Motor neuron (in vitro differentiated cells): ENCODE data around the gene UFC1. TPM values are rescaled to one million over a fixed set of nuclear protein-coding genes. Genes with fewer than 3 reads are reported as not detected.

Experiments used
- ATAC-seq, 8 experiments: fragments of 200-7000 bp; cut with Tn5 transposase; replicated peaks in 6 of 8; 2 replicates each; pipeline ENCODE4 v1.8.0; 2021; ENCODE audit warnings: mild to moderate bottlenecking in 8 of 8, moderate library complexity in 8 of 8
- H3K27ac ChIP-seq, 2 donors: fragments of 250-450 bp; sonication (Bioruptor Pico); 2 replicates each; pipeline ENCODE4 v1.9.0; 2021; ENCODE audit warnings: antibody characterized with exemption in 2 of 2, mild to moderate bottlenecking in 2 of 2, moderate library complexity in 1 of 2
- H3K4me1 ChIP-seq, 2 donors: fragments of 250-450 bp; sonication (Bioruptor Pico); replicated peaks in 1 of 2; 2 replicates each; pipeline ENCODE4 v1.6.1; 2021; ENCODE audit warnings: antibody characterized with exemption in 2 of 2, mild to moderate bottlenecking in 2 of 2, moderate library complexity in 1 of 2
- H3K4me3 ChIP-seq, 5 donors: fragments of 250-450 bp; sonication (Bioruptor Pico); 2 replicates each; pipeline ENCODE4 v1.9.0; 2021; ENCODE audit warnings: antibody characterized with exemption in 5 of 5, mild to moderate bottlenecking in 5 of 5, moderate library complexity in 4 of 5
- WGBS, 10 experiments: fragments of 450-650 bp; shearing (Covaris generic); methylation state at CpG; one replicate each; pipeline ENCODE4 v1.0.0; 2022; 5-methylcytosine and 5-hydroxymethylcytosine counted together
- in situ Hi-C, 9 experiments: fragments of 400-800 bp; cut with MboI; loops; one replicate each; pipeline ENCODE4 v1.15.0; 2021; ENCODE audit warnings: low sequenced_read_pairs in 9 of 9, low pct_unique_long_range_greater_than_20kb in 2 of 9; ENCODE audit not compliant: unreplicated experiment in 9 of 9
- total RNA-seq, 8 experiments: library from RNA; unstranded; fragments of 300-600 nt; gene quantifications; 2 replicates each; pipeline versions ENCODE4 v1.2.3 to v1.2.4, GENCODE V29; 2022

The UFC1 gene
- total RNA-seq, 8 experiments from 2014 or later, result 49.7 to 124 (median 91.4) TPM

DNA sequence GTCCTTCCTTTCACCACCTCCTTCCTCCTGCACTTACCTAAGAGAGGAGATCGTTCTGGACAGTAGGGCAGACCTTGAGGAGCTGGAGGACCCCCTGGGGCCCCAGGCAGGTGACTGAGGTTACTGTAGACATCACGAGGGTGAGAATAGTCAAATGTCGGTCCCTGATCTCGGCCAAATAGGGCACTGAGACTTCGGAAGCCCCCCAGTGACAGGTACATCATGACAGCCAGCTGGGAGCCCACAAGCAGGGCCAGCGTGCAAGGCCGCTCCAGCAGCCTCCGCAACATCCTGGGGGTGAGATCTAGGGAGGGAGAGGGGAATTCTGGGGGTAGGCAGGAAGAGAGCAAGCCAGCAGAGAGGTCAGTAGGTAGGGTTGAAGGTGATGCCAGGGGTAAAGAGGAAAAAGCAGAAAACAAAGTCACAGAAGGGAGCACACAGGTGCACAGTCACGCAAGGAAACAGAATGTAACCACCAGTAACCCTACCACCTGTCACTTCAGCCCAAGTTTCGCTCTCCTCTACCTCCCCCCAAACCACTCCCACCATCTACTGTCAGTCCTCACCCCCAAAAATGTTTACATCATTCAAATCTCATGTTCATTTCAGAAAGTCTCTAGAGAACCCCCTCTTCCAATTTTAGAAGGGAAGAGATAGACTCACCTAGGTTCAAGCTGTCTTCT, 22.1 kb downstream of the UFC1 start:
- WGBS, 10 experiments, result 85 to 94% (median 87%) methylated on average over 5 to 9 of the region's 10 CpGs; no CpG with 5 or more reads in 6 of the 10 experiments
- H3K4me3 ChIP-seq, result peak overlapping the region in 4 of 5 donors; percentile 59 to 86 (median 70)
- in situ Hi-C loops, result no loop called here
- H3K4me1 ChIP-seq, result peaks cover 12 to 13% of the 10 kb centered on the region in 2 donors
- no peak for ATAC-seq
- no peak overlapping the region for H3K27ac ChIP-seq

DNA sequence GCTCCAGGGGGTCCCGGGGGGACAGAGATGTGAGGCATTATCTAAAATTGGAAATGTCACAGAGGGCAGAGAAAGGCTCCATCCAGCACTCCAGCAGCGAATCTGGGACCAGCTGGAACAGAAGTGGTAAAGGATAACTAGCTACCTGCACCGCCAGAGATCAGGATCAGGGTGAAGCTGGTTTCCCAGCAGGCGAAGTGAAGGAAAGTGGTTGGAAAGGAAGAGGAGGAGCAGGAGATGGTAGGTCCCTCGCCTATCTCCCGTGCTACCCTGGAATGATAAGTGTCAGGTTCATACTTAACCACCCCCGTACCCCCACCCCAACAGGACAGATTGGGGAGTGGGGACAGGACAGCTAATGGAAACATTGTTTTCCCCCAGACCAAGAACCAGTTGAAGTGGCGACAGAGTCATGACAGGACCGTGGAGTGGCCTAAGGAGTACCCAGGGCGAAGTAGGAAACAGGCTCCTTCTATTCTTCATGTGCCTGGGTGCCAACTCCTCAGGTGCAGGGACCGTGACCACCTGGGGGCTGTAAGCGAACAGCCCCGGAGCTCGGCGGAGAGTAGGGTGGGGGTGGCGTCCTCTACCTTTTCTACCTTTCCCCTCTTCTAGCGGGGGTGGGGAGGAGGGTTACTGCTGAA, 22.8 kb downstream of the UFC1 start:
- Histone ChIP-seq H3K4me1 (peaks cover 12 to 13% of the 10 kb centered on the region in 2 donors), H3K4me3 (peak overlapping the region; percentile 59 to 87 (median 72)), H3K27ac (peak overlapping the region; percentile 73 to 84)
- peak in 3 of 8 experiments; percentile 3 to 6 (median 5) for ATAC-seq
- 24 to 100% (median 33%) methylated on average over 1 to 8 of the region's 17 CpGs; no CpG with 5 or more reads in 4 of the 10 experiments for WGBS, 10 experiments
- in situ Hi-C loops, result no loop called here

DNA sequence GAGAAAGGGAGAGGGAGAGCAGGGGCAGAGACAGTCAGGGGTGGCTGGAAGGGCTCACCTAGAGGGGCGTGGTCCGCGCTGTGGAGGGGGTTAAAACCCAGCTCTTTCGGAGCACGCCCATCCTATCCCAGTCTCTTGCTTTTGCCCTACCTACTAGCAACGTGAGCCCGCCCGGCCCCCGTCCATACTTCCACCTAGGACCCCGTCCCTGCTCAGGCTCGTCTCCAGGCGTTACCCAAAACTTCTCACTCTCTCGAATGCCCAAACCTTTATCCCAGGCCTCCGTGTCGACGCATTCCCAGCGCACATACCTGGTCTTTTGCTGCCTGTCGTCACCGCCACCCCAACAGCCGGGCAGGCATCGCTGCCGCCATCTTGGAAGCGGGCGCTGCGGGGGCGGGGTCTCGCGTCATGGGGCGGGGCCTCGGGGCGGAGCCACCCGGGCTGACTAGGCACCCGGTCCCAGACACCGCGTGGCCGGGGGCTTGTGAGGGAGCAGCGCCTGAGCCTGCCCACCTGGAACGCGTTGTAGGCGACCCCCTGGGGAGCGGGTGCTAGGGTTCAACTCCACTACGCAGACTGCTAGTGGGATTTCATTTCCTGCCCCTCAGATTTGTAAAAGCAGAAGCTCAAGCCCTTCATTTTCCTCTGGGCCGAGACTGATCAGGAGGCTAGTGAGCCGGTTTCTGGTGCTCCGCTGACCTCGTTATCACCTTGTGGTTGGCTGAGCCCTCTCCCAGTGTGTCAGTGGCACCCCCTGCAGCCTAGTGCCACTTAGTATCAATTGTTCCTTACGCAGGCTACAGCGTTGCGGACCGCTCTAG, 23.5 kb downstream of the UFC1 start, which contains the start of gene B4GALT3:
TSS of gene B4GALT3 (minus strand) at position 396 of the 824 bp plus-strand sequence. CDS start 1,447 bp downstream, outside the sequence.
- in situ Hi-C loops, result no loop called here
- WGBS, 10 experiments, result 11 to 100% (median 21%) methylated on average over 4 to 21 of the region's 50 CpGs; no CpG with 5 or more reads in 3 of the 10 experiments
- H3K4me1 ChIP-seq, result peaks cover 12 to 13% of the 10 kb centered on the region in 2 donors
- peak; percentile 78 to 97 (median 97) for ATAC-seq
- peak within 1 kb of the TSS; percentile 73 to 84 for H3K27ac ChIP-seq
- H3K4me3 ChIP-seq, result peak within 1 kb of the TSS; percentile 59 to 87 (median 72)

DNA sequence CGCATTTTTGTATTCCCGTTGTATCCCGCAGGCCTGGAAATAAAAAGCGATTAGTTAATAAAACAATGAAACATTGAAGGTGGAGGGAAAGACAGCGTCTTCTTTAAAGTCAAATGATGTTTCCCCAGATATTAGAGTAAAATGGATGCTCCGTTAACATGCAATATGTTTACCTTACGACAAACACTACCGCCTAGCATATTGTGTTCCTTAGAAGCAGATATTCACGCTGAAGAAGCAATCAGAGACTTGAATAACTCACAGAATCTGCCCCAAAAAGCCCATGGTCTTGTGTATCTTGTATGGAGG, 24.1 kb downstream of the UFC1 start:
- no peak for ATAC-seq
- WGBS, 10 experiments, result 59 to 84% (median 71%) methylated on average over 2 to 9 of the region's 9 CpGs
- in situ Hi-C loops, result no loop called here
- peaks cover 12 to 13% of the 10 kb centered on the region in 2 donors for H3K4me1 ChIP-seq
- H3K27ac ChIP-seq, result peak overlapping the region; percentile 73 to 84
- H3K4me3 ChIP-seq, result peak overlapping the region; percentile 59 to 87 (median 72)

DNA sequence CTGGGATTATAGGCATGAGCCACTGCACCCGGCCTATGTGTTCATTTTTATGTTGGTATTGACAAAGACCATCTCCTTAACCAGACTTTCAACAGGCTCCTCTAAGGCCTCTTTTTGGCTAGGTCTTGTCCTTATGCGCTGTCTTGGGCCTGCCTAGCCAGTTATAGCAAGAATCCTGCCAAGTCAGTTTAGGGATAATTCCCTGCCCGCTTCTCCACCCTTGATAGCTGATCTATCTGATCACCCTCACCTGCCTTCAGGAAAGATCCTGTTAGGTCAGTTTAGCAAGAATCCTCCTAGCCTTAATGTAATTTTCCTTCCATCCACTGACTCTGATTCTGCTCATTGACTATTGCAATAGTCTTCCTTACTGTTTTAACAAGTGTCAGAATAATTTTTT, 25.9 kb downstream of the UFC1 start:
- Histone ChIP-seq H3K27ac (no peak overlapping the region), H3K4me1 (peaks cover 12 to 13% of the 10 kb centered on the region in 2 donors), H3K4me3 (no peak overlapping the region)
- WGBS, 10 experiments, result 70 to 100% (median 95%) methylated on average over 1 to 3 of the region's 3 CpGs; no CpG with 5 or more reads in 2 of the 10 experiments
- in situ Hi-C loops, result no loop called here
- ATAC-seq, result no peak

DNA sequence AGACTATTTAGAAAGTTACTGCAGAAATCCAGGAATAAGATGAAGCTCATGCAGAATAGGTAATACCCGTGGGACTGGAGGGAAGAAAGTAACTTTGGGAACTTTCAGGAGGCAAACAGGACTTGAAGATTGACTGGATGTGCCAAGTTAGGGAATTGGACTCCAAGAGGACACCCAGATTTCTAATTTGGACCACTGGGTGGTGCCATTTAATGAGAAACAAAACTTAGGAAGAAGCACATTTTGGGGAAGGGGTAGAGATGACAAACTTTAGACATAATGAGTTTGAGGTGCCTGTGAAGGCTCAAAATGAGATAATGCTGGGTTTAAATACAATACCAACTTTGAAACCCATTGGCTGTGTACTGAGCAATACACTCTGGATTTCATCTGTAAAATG, 26.9 kb downstream of the UFC1 start:
- Histone ChIP-seq H3K4me1 (peaks cover 12 to 13% of the 10 kb centered on the region in 2 donors), H3K4me3 (no peak overlapping the region), H3K27ac (no peak overlapping the region)
- in situ Hi-C loops, result no loop called here
- no peak for ATAC-seq
- WGBS, 10 experiments, result 0 to 60% (median 38%) methylated on average over 1 of the region's 1 CpG; no CpG with 5 or more reads in 3 of the 10 experiments

DNA sequence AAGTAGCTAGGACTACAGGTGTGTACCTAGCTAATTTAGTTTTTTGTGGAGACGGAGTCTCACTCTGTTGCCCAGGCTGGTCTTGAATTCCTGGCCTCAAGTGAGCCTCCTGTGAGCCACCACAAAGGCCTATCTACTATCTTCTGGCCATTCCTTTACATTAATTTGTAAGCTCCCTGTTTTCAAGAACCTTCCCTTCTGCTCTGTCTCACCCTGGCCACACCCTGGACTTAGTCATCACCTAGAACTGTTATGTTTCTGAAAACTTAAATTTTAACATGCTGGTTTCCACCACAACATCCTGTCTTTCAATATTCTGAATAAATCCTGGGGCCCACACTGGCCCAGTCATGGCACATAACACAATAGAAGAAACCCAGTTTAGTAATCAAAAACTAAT, 28.4 kb downstream of the UFC1 start:
- 17 to 100% (median 85%) methylated on average over 1 of the region's 1 CpG; no CpG with 5 or more reads in 2 of the 10 experiments for WGBS, 10 experiments
- no peak overlapping the region for H3K4me3 ChIP-seq
- in situ Hi-C loops, result no loop called here
- no peak overlapping the region for H3K27ac ChIP-seq
- H3K4me1 ChIP-seq, result peaks cover 7% of the 10 kb centered on the region in 2 donors
- peak in 2 of 8 experiments; percentile 22 to 60 for ATAC-seq

DNA sequence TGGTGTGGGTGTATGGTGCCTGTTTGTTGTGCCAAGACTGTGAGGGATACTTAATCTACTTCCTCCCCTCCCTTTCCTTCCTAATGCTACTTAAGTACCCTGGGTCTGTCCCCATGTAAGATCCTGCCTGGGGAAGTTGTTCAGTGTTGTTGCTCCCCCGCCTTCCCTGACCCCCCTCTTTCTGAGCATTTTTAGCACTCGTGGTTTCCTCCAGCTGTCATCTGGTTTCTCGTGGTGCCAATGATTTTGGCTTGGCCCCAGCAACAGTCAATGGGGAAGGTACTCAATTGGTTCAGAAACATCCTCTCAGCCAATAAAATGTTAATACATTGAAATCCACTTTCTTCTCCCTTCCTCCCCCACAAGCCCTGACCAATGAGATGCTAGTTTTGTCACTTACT, 31.5 kb downstream of the UFC1 start:
- no peaks in the 10 kb centered on the region for H3K4me1 ChIP-seq
- WGBS, 10 experiments, result 7 to 43% (median 38%) methylated on average over 1 to 3 of the region's 3 CpGs; no CpG with 5 or more reads in 3 of the 10 experiments
- H3K4me3 ChIP-seq, result no peak overlapping the region
- H3K27ac ChIP-seq, result no peak overlapping the region
- peak in 3 of 8 experiments; percentile 33 to 44 (median 35) for ATAC-seq
- in situ Hi-C loops, result no loop called here

DNA sequence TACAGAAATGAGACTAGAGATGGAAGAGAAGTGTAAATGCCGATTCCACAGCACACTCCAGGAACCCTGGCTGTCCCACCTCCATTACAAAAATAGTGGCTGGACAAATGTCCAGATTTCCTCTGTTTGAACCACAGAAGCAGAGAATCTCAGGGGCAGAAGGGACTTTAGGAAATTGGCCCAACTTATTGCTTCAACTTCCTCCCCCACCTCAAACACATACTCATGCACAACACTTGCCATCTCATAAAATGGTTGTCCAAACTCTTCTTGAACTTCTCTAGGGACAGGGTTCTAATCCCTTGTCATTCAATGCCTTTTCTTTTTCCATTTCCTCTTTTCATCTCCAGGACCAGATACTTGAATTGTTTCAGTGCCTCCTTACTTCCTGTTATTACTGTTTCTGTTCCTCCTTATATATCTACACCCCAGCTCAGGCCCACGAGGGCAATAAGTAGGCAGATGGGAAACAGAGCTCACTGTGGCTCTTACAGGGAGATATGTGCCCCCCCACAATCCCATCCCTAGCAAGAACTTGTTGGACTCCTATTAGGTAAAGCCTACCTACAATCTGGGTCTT, 32.0 kb downstream of the UFC1 start:
- WGBS, 10 experiments, result 11 to 71% (median 40%) methylated on average over 1 to 2 of the region's 2 CpGs; no CpG with 5 or more reads in 1 of the 10 experiments
- Histone ChIP-seq H3K4me3 (no peak overlapping the region), H3K27ac (no peak overlapping the region), H3K4me1 (no peaks in the 10 kb centered on the region)
- ATAC-seq, result peak in 1 of 8 experiments; percentile 0
- in situ Hi-C loops, result no loop called here

DNA sequence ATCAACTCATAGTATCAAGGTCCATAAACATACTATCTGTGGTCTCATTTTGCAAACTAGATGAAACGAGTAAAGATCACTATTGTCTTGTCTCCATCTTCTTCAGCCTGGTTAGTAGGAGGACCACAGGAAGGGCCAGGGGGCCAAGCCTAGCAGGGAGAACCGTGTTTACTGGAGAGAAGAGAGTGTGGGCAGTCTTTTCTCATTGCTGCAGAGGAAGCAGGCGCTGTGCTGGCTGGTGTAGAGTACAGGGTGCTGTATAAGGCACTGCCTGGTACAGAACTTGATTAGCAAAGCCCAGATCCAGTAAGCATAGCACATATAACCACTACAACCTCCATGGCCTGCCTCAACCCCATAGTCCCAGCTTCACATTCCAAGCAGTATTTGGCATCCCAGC, 33.5 kb downstream of the UFC1 start:
- H3K27ac ChIP-seq, result no peak overlapping the region
- WGBS, 10 experiments, result 0 to 100% (median 80%) methylated on average over 1 to 3 of the region's 3 CpGs; no CpG with 5 or more reads in 1 of the 10 experiments
- peak in 2 of 8 experiments; percentile 0 to 17 for ATAC-seq
- no peak overlapping the region for H3K4me3 ChIP-seq
- in situ Hi-C loops, result no loop called here
- no peaks in the 10 kb centered on the region for H3K4me1 ChIP-seq

DNA sequence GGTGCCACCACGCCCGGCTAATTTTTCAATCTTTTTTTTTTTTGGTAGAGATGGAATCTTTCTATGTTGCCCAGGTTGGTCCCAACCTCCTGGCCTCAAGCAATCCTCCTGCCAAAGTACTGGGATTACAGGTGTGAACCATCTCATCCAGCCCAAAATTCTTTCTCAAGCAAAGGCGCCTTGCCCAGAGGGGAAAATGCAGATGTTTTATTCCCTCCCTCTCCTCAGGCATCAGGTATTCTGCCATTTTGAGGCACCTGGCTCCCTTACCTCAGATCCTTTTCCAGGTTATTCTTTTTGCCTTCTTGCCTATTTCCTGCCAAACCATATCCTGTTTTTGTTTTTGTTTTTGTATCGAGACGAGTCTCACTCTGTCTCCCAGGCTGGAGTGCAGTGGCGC, 34.6 kb downstream of the UFC1 start:
- in situ Hi-C loops, result no loop called here
- Histone ChIP-seq H3K27ac (no peak overlapping the region), H3K4me3 (no peak overlapping the region), H3K4me1 (peaks cover 3 to 4% of the 10 kb centered on the region in 2 donors)
- WGBS, 10 experiments, result 60 to 100% (median 86%) methylated on average over 1 to 5 of the region's 6 CpGs; no CpG with 5 or more reads in 2 of the 10 experiments
- ATAC-seq, result no peak

DNA sequence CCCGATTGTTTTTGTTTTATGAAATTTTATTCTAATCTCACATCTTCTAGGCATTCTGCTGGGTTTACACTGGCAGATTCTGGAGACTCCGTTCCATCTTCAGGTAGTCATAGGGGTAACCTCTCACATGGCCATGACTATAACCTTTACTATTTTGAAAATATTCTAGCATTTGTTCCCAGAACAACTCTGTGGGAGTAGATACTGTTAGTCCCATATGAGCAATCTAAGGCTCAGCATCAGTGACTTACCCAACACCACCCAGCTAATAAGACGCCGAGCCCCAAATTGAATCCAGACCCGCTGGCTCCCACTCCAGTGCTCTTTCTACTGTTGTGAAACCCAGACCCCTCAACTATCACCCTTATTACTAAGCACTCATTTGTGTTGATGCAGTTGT, 35.3 kb downstream of the UFC1 start:
- Histone ChIP-seq H3K27ac (no peak overlapping the region), H3K4me3 (no peak overlapping the region), H3K4me1 (peaks cover 3 to 4% of the 10 kb centered on the region in 2 donors)
- peak in 1 of 8 experiments; percentile 1 for ATAC-seq
- 15 to 100% (median 90%) methylated on average over 3 to 5 of the region's 5 CpGs; no CpG with 5 or more reads in 5 of the 10 experiments for WGBS, 10 experiments
- in situ Hi-C loops, result no loop called here
